GM18505 (cell line): ENCODE results near the gene MSX1.
A peak's percentile ranks its signal among the peaks of the same experiment; 100 is the strongest.

Experiments
- ATAC-seq: cut with Tn5 transposase; IDR thresholded peaks from one replicate; pipeline ENCODE4 v1.9.1; 2021; ENCODE audit not compliant: unreplicated experiment
- POLR2A ChIP-seq: IDR thresholded peaks from 4 replicates; pipeline ENCODE4 v1.6.1; 2011; ENCODE audit warnings: borderline replicate concordance; ENCODE audit not compliant: insufficient read depth, insufficient read length; ENCODE audit errors: extremely low read depth

MSX1 gene

DNA sequence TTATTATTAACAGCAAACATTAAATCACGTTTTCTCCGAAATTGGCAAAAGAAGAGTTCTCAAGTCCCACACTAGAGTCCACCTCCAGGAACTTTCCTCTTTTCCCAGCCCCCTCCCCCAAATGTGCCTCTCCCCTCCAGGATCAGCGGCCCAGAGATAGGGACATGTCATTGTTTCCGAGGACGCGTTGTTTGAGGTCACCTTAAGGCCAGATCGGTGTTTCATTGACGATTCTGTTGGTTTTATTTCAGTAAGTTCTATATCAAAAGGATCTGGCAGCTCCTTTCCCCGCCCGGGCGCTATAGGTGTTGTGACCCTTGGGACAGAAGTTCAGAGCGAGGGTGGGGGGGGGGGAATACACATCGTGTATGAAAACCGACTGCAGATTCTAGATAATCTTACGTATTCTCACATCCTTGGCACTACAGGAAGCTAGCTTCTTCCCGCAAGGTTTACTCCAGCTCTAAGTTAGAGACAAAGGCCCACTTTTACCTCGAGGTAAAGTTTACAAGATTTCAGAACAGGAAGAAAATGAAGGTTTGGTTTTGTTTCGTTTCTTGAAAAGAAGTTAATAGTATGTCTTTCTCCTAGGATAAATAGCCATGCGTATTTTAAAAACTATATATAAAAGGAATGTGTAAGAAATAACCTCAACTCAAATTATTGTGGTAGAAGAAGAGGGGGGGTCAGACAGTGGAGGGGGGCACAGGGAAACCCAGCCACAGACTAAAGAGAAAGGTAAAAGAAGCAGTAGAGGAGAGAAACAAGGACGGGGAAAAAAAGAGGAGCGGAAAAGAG, 739 bp upstream of the MSX1 start:
- no peak for ATAC-seq
- TF ChIP-seq POLR2A, result no peak

GRCh38 chr4:4859799-4860599, 534 bp downstream of the MSX1 start:
- peak; percentile 35 for ATAC-seq
- no peak for TF ChIP-seq POLR2A

GRCh38 chr4:4860600-4861389, 1.3 kb downstream of the MSX1 start:
- no peak for ATAC-seq
- no peak for TF ChIP-seq POLR2A

DNA sequence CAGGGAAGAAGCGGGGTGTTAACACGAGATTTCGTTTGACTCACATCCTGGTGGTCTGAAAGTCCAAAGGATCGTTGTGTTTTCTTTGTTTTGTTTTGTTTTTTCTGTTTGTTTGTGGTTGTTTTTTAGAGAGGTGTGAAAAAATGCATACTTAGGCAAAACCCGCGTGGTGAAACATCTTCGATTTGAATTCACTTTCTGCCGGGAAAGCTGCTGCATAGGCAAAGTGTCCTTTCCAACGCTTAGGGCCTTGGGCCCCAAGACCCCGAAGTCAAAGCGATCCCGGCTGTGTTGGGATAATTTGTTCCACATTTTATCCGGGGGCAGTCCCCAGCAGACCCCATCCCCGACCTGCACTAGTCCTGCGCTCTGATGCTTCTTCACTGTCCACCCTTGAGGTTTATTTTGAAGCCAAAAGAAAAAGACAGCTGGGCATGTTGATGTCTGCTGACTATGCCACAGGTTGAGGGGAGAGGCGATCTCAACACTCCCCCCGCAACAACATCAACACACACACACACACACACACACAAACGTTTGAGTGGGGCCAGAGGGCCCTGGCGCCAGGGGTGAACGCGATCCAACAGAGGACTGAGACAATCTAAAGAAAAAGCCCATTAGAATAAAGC, 2.0 kb downstream of the MSX1 start:
- TF ChIP-seq POLR2A, result no peak
- ATAC-seq, result no peak

- ATAC-seq, result no peak
- no peak for TF ChIP-seq POLR2A
Measured at GRCh38 chr4:4862071-4862551, 2.6 kb downstream of the MSX1 start.

DNA sequence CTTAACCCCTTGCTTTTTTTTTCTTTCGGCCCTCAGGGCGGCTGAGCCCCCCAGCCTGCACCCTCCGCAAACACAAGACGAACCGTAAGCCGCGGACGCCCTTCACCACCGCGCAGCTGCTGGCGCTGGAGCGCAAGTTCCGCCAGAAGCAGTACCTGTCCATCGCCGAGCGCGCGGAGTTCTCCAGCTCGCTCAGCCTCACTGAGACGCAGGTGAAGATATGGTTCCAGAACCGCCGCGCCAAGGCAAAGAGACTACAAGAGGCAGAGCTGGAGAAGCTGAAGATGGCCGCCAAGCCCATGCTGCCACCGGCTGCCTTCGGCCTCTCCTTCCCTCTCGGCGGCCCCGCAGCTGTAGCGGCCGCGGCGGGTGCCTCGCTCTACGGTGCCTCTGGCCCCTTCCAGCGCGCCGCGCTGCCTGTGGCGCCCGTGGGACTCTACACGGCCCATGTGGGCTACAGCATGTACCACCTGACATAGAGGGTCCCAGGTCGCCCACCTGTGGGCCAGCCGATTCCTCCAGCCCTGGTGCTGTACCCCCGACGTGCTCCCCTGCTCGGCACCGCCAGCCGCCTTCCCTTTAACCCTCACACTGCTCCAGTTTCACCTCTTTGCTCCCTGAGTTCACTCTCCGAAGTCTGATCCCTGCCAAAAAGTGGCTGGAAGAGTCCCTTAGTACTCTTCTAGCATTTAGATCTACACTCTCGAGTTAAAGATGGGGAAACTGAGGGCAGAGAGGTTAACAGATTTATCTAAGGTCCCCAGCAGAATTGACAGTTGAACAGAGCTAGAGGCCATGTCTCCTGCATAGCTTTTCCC, 3.4 kb downstream of the MSX1 start:
- ATAC-seq, result no peak
- no peak for TF ChIP-seq POLR2A

DNA sequence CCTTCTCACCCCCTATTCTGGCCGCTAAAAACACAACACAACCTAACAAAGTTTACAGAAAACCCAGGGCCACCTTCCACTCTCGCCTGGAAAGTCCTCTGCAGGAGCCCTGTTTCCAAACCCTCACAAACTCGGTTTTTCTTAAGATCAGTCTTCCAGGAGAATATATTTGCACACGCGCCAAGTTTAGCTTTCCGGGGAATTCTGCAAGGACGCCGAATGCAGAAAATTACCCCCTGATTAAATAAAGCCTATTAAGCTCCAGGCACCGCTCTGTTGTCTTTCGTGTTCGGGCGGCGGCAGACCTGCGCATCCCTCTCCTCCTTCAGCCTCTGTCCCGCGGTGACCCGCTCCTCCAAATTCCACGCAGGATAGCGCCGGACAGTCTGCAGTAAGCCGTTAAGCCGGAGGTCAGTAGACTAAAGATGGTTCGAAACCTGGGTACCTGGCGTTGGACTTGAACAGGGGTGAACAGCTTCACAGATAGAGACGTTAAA, 5.0 kb downstream of the MSX1 start:
- ATAC-seq, result no peak

DNA sequence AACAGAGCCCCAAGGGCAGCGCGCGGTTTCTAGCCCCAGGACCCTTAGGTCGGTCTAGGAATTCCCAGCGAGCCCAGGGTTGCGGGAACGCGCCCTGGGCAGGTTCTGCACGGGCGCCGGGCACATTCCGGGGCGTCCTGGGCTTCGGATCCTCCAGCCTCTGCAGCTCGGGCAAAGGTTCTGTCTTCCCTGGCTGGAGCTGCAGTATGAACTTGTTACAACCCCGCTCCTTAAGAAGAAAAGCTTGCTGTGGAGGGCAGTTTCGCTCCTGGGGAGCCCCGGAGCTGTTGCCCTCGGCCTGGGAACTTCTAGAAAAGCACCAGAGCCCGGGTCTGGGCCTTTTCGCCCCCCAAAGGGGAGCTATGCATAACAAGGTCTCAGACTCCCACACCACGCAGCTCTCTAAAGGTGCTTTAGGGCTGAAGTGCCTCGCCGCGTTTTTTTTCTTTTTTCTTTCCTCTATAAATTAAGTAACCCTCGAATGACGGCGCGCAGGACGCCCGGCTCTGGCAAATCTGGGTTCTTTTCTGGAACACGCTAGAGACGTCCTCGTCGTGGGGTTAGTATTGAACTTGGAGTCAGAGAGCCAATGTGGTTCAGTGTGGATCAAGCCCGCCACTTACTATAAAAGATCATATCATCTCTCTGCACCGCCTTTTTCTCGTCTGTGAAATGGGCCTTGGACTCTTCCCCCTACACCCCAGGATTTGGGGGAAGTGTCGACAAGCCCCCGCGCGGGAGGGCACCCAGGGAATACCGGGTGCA, 5.7 kb downstream of the MSX1 start:
- TF ChIP-seq POLR2A, result no peak
- ATAC-seq, result no peak

More for the DNA sequence above, 5.0 kb downstream of the MSX1 start:
- TF ChIP-seq POLR2A, result no peak

- TF ChIP-seq POLR2A, result no peak
- no peak for ATAC-seq
Measured at GRCh38 chr4:4865705-4866123, 6.2 kb downstream of the MSX1 start.

- TF ChIP-seq POLR2A, result no peak
- no peak for ATAC-seq
Measured at GRCh38 chr4:4866124-4866865, 6.8 kb downstream of the MSX1 start.
